ENCODE data around the gene CADM2. TPM values are rescaled to one million over a fixed set of nuclear protein-coding genes. Genes with fewer than 3 reads are reported as not detected.

CADM2 gene
- total RNA-seq, 4 donors from 2014 or later: 0.13 to 4.3 (median 4.1) TPM

DNA sequence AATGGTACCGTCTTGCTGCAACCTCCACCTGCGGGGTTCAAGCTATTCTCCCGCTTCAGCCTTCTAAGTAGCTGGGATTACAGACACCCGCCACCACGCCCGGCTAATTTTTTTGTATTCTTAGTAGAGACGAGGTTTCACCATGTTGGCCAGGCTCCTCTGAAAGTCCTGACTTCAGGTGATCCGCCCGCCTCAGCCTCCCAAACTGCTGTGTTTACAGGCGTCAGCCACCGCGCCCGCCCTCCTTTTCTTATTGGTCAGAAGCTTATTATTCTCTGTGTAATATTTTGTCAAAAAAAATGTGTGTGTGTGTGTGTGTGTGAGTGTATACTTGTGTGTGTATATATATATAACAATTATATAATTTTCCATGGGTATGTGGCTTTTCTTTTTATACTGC is 425.6 kb downstream of the CADM2 start:
- 93 to 94% methylated on average over 13 of the region's 13 CpGs for WGBS, 2 donors
- no peak overlapping the region for H3K4me3 ChIP-seq (replicated peaks in 1 of 3)
- DNase-seq: no peak

DNA sequence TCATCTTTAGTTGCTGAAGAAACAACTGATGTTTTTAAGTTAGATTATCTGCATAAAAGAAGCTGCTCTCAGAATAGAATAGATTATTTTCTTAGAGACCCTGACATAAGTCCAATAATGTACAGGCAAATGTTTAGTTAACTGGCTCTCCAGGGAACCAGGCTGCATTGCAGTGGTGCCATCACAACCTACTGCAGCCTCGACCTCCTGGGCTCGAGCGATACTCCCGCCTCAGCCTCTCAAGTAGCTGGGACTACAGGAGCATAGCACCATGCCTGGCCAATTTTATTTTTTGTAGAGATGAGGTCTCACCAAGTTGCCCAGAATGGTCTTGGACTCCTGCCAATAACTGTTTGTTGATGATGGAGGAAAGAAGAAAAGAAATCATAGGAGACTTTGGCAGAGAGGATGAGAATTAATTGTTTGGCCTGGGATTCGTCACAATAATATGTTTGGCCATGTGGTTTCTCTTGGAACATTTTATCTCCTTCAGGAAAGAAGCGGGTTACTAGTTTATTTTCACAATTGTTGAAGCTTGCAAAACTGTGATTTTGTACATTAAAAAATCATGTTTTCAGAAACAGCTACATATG is 429.2 kb downstream of the CADM2 start:
- H3K4me3 ChIP-seq (replicated peaks in 1 of 3): no peak overlapping the region
- no peaks in the 10 kb centered on the region for H3K4me1 ChIP-seq
- no peaks in the 10 kb centered on the region for H3K36me3 ChIP-seq
- H3K27me3 ChIP-seq: no peaks in the 10 kb centered on the region
- TF ChIP-seq, protein P1, sequence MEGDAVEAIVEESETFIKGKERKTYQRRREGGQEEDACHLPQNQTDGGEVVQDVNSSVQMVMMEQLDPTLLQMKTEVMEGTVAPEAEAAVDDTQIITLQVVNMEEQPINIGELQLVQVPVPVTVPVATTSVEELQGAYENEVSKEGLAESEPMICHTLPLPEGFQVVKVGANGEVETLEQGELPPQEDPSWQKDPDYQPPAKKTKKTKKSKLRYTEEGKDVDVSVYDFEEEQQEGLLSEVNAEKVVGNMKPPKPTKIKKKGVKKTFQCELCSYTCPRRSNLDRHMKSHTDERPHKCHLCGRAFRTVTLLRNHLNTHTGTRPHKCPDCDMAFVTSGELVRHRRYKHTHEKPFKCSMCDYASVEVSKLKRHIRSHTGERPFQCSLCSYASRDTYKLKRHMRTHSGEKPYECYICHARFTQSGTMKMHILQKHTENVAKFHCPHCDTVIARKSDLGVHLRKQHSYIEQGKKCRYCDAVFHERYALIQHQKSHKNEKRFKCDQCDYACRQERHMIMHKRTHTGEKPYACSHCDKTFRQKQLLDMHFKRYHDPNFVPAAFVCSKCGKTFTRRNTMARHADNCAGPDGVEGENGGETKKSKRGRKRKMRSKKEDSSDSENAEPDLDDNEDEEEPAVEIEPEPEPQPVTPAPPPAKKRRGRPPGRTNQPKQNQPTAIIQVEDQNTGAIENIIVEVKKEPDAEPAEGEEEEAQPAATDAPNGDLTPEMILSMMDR (IDR thresholded peaks at IDR 0.05): no peak
- TF ChIP-seq POLR2A (IDR thresholded peaks at IDR 0.05): no peak
- intact Hi-C loops (cut with DNase I): no loop called here
- no peak for DNase-seq
- H3K27ac ChIP-seq: no peak overlapping the region
- WGBS, 2 donors: 61 to 78% methylated on average over 6 of the region's 6 CpGs
- H3K9me3 ChIP-seq: no peaks in the 10 kb centered on the region

More for the DNA sequence above, 425.6 kb downstream of the CADM2 start:
- Histone ChIP-seq H3K27me3 (no peaks in the 10 kb centered on the region), H3K9me3 (no peaks in the 10 kb centered on the region), H3K36me3 (no peaks in the 10 kb centered on the region), H3K4me1 (no peaks in the 10 kb centered on the region), H3K27ac (no peak overlapping the region)
- no peak for TF ChIP-seq POLR2A (IDR thresholded peaks at IDR 0.05)
- TF ChIP-seq, protein P1 (IDR thresholded peaks at IDR 0.05): no peak
- intact Hi-C loops (cut with DNase I): no loop called here

DNA sequence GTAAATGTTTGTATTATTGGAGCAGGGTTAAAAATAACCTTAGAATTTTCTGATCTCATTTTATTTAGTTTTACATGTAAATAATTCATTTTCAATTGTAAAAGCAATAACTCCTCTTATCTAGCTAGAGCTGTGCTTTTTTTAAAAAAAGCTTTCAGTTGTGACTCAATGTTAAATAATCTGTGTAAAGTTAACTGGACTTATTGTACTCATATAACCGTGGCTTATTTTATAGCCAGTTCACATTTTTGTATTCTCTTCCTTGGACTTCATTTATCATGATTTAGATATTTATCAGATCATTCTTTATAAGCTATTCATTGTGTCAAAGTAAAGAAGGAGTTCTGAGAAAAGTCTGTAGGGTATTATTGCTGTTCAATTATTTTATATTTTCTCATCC is 435.6 kb downstream of the CADM2 start:
- intact Hi-C loops (cut with DNase I): no loop called here
- Histone ChIP-seq H3K4me3 (replicated peaks in 1 of 3) (no peak overlapping the region), H3K36me3 (no peaks in the 10 kb centered on the region), H3K9me3 (no peaks in the 10 kb centered on the region), H3K27me3 (no peaks in the 10 kb centered on the region), H3K27ac (no peak overlapping the region), H3K4me1 (no peaks in the 10 kb centered on the region)
- 33 to 67% methylated on average over 1 of the region's 1 CpG for WGBS, 2 donors
- DNase-seq: no peak
- TF ChIP-seq, protein P1 (IDR thresholded peaks at IDR 0.05): no peak
- no peak for TF ChIP-seq POLR2A (IDR thresholded peaks at IDR 0.05)

DNA sequence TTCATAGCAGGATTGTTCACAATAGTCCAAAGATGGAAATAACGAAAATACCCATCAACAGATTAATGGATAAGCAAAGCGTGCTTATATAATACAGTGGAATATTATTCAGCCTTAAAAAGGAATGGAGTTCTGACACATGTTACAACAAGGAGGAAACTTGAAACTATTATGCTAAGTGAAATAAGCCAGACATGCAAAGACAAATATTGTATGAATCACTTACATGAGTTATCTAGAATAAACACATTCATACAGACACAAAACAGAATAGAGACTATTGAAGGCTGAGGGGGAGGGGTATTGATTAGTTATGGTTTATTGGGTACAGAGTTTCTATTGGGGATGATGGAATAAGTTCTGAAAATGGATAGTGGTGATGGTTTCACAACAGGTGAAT is 438.6 kb downstream of the CADM2 start:
- Histone ChIP-seq H3K9me3 (no peaks in the 10 kb centered on the region), H3K4me1 (no peaks in the 10 kb centered on the region), H3K27ac (no peak overlapping the region), H3K27me3 (no peaks in the 10 kb centered on the region), H3K36me3 (no peaks in the 10 kb centered on the region), H3K4me3 (replicated peaks in 1 of 3) (no peak overlapping the region)
- WGBS, 2 donors: 88 to 94% methylated on average over 2 of the region's 2 CpGs
- no peak for DNase-seq
- TF ChIP-seq, protein P1 (IDR thresholded peaks at IDR 0.05): no peak
- TF ChIP-seq POLR2A (IDR thresholded peaks at IDR 0.05): no peak
- intact Hi-C loops (cut with DNase I): no loop called here

DNA sequence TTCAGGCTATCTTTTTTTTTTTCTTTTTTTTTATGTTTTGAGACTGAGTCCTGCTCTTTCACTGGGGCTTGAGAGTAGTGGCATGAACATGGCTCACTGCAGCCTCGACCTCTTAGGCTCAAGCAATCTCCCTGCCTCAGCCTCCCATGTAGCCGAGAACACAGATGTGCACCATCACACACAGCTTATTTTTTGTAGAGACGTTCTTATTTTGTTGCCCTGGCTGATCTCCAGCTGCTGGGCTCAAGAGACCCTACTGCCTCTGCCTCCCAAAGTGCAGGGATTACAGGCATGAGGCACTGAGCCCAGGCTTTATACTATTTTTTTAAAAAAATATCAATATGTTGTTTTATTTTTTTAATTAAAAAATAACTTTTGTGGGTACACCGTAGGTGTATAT is 467.3 kb downstream of the CADM2 start:
- 57 to 72% methylated on average over 4 of the region's 4 CpGs for WGBS, 2 donors
- Histone ChIP-seq H3K4me3 (replicated peaks in 1 of 3) (no peak overlapping the region), H3K27me3 (no peaks in the 10 kb centered on the region), H3K27ac (no peak overlapping the region), H3K36me3 (no peaks in the 10 kb centered on the region), H3K9me3 (no peaks in the 10 kb centered on the region), H3K4me1 (no peaks in the 10 kb centered on the region)
- DNase-seq: no peak
- TF ChIP-seq, protein P1 (IDR thresholded peaks at IDR 0.05): no peak
- no peak for TF ChIP-seq POLR2A (IDR thresholded peaks at IDR 0.05)
- intact Hi-C loops (cut with DNase I): no loop called here

Measured in thyroid gland (tissue), 4 donors.